ENCODE results near the gene GIMAP5.

GRCh38 chr7:150722431-150722931 is 14.7 kb upstream of the GIMAP5 start:
- TF ChIP-seq CTCF (IDR thresholded peaks at IDR 0.05) (no peak), POLR2A (IDR thresholded peaks at IDR 0.05) (no peak)
